SK-N-DZ (cell line): ENCODE measurements around the gene MTHFD2.
"Not testable (repeated sequence)": the region's sequence is repeated elsewhere in the genome, so short reads cannot be mapped to it uniquely, and the experiment has no call there.

Source experiments
- DNase-seq: peaks from one replicate; pipeline ENCODE4 v3.0.0-alpha.2; 2015; ENCODE audit warnings: low spot score

The MTHFD2 gene

GRCh38 chr2:74197049-74197448 lies 1.4 kb upstream of the MTHFD2 start:
- DNase-seq, result no peak

- no peak for DNase-seq
Measured at GRCh38 chr2:74198023-74198460, 373 bp upstream of the MTHFD2 start.

- DNase-seq, result no peak
Measured at GRCh38 chr2:74199275-74199701, 873 bp downstream of the MTHFD2 start.

- DNase-seq, result no peak
Measured at GRCh38 chr2:74199871-74200305, 1.5 kb downstream of the MTHFD2 start.

GRCh38 chr2:74201196-74201595 lies 2.8 kb downstream of the MTHFD2 start:
- DNase-seq, result no peak

- no peak for DNase-seq
Measured at GRCh38 chr2:74201596-74201995, 3.2 kb downstream of the MTHFD2 start.

- DNase-seq, result no peak
Measured at GRCh38 chr2:74204436-74204835, 6.0 kb downstream of the MTHFD2 start.

- DNase-seq, result no peak
Measured at GRCh38 chr2:74205113-74205512, 6.7 kb downstream of the MTHFD2 start.

- DNase-seq, result no peak
Measured at GRCh38 chr2:74205596-74205995, 7.2 kb downstream of the MTHFD2 start.

GRCh38 chr2:74206180-74206688 lies 7.8 kb downstream of the MTHFD2 start:
- DNase-seq, result no peak

GRCh38 chr2:74212702-74213410 lies 14.4 kb downstream of the MTHFD2 start:
- DNase-seq, result no peak

GRCh38 chr2:74215771-74216170 lies 17.4 kb downstream of the MTHFD2 start:
- not testable (repeated sequence) for DNase-seq

GRCh38 chr2:74216642-74217041 lies 18.2 kb downstream of the MTHFD2 start:
- DNase-seq, result no peak

- DNase-seq, result no peak
Measured at GRCh38 chr2:74219846-74220486, 21.6 kb downstream of the MTHFD2 start.

GRCh38 chr2:74221091-74221490 lies 22.7 kb downstream of the MTHFD2 start:
- DNase-seq, result no peak

GRCh38 chr2:74221604-74222299 lies 23.3 kb downstream of the MTHFD2 start:
- no peak for DNase-seq

GRCh38 chr2:74222300-74222650 lies 23.9 kb downstream of the MTHFD2 start:
- no peak for DNase-seq

- no peak for DNase-seq
Measured at GRCh38 chr2:74223941-74224770, 25.7 kb downstream of the MTHFD2 start.

GRCh38 chr2:74225698-74226459 lies 27.5 kb downstream of the MTHFD2 start:
- no peak for DNase-seq

- DNase-seq, result no peak
Measured at GRCh38 chr2:74226648-74227213, 28.3 kb downstream of the MTHFD2 start.
